MCF 10A (cell line): ENCODE results near the gene AMIGO2. TPM values are rescaled to one million over a fixed set of nuclear protein-coding genes. Genes with fewer than 3 reads are reported as not detected.

Source experiments
- BruUV-seq: library from RNA; stranded (reverse); fragments of 400-500 nt; replicated peaks from 2 replicates; lab custom pipeline; 2021; lab: Mats Ljungman, UMichigan
- CTCF ChIA-PET: fragments of 300-600 bp; sonication (Branson Sonifier 250); formaldehyde crosslinking; extraction: SDS; loops from one replicate; lab custom pipeline; 2021; ENCODE audit warnings: antibody characterized with exemption, inconsistent platforms; lab: Yijun Ruan, JAX
- POLR2A ChIA-PET: fragments of 300-600, 350-650 bp; sonication (Branson Sonifier 250); formaldehyde crosslinking; extraction: SDS; loops from one replicate; lab custom pipeline; 2020; ENCODE audit warnings: antibody characterized with exemption, inconsistent platforms; lab: Yijun Ruan, JAX
- DNase-seq: peaks from one replicate; pipeline ENCODE4 v3.0.0-alpha.2; 2018; ENCODE audit not compliant: unreplicated experiment
- H3K27ac Mint-ChIP-seq: one replicate; pipeline ENCODE4 v1.8.0; 2022; ENCODE audit warnings: mild to moderate bottlenecking, low read depth, mixed read lengths; ENCODE audit not compliant: unreplicated experiment
- H3K27me3 Mint-ChIP-seq: one replicate; pipeline ENCODE4 v1.8.0; 2022; ENCODE audit warnings: mixed read lengths; ENCODE audit not compliant: insufficient read depth, unreplicated experiment
- H3K36me3 Mint-ChIP-seq: one replicate; pipeline ENCODE4 v1.8.0; 2022; ENCODE audit warnings: mild to moderate bottlenecking, moderate library complexity, mixed read lengths; ENCODE audit not compliant: insufficient read depth, unreplicated experiment
- H3K4me1 Mint-ChIP-seq: one replicate; pipeline ENCODE4 v1.8.0; 2022; ENCODE audit warnings: mixed read lengths; ENCODE audit not compliant: insufficient read depth, unreplicated experiment
- H3K4me3 Mint-ChIP-seq: one replicate; pipeline ENCODE4 v1.8.0; 2022; ENCODE audit warnings: mild to moderate bottlenecking, moderate library complexity, mixed read lengths; ENCODE audit not compliant: unreplicated experiment
- H3K9me3 Mint-ChIP-seq: one replicate; pipeline ENCODE4 v1.8.0; 2022; ENCODE audit warnings: mixed read lengths; ENCODE audit not compliant: unreplicated experiment
- CTCF ChIP-seq: fragments of 200-600 bp; IDR thresholded peaks from one replicate; pipeline ENCODE4 v1.8.0; 2022; ENCODE audit warnings: antibody characterized with exemption, mild to moderate bottlenecking; ENCODE audit not compliant: unreplicated experiment
- intact Hi-C: fragments of 100-400 bp; cut with micrococcal nuclease; formaldehyde crosslinking; loops from 2 replicates; pipeline ENCODE4 v1.14.1; 2022
- total RNA-seq: library from RNA; stranded (reverse); gene quantifications from 2 replicates; pipeline ENCODE4 v1.2.3, GENCODE V29; 2022

Gene AMIGO2
- total RNA-seq, 1 experiment from 2014 or later = 32.6 TPM

GRCh38 chr12:47068539-47068938, 11.2 kb downstream of the AMIGO2 start:
- CTCF ChIA-PET = interaction anchor here (0.6 to 7.1 kb wide), 6 partner anchors 10 to 822 kb away, joined by 3 to 51 read pairs (median 8); partner anchors contain the start of genes AMIGO2 and PCED1B
- H3K4me1 Mint-ChIP-seq = peaks cover 6% of the 10 kb centered on the region
- no peaks in the 10 kb centered on the region for H3K9me3 Mint-ChIP-seq
- no peak for DNase-seq
- no peak for TF ChIP-seq CTCF
- H3K4me3 Mint-ChIP-seq = no peak overlapping the region
- intact Hi-C loops = no loop called here
- H3K27ac Mint-ChIP-seq = no peak overlapping the region
- no peaks in the 10 kb centered on the region for H3K27me3 Mint-ChIP-seq
- BruUV-seq = no TSS peak
- H3K36me3 Mint-ChIP-seq = no peaks in the 10 kb centered on the region
- POLR2A ChIA-PET = no interaction called here

GRCh38 chr12:47067771-47068431, 11.9 kb downstream of the AMIGO2 start:
- BruUV-seq = no TSS peak
- TF ChIP-seq CTCF = no peak
- CTCF ChIA-PET = interaction anchor here (0.7 to 1.2 kb wide), 3 partner anchors 11 to 341 kb away, joined by 3 to 4 read pairs (median 4); no protein-coding TSS in a partner anchor
- no peaks in the 10 kb centered on the region for H3K36me3 Mint-ChIP-seq
- peaks cover 6% of the 10 kb centered on the region for H3K4me1 Mint-ChIP-seq
- no peak for DNase-seq
- H3K9me3 Mint-ChIP-seq = no peaks in the 10 kb centered on the region
- H3K27ac Mint-ChIP-seq = no peak overlapping the region
- intact Hi-C loops = no loop called here
- no peak overlapping the region for H3K4me3 Mint-ChIP-seq
- no peaks in the 10 kb centered on the region for H3K27me3 Mint-ChIP-seq
- POLR2A ChIA-PET = no interaction called here

- no TSS peak for BruUV-seq
- H3K4me1 Mint-ChIP-seq = peaks cover 6% of the 10 kb centered on the region
- H3K4me3 Mint-ChIP-seq = no peak overlapping the region
- DNase-seq = no peak
- intact Hi-C loops = no loop called here
- H3K27ac Mint-ChIP-seq = no peak overlapping the region
- no peaks in the 10 kb centered on the region for H3K27me3 Mint-ChIP-seq
- no peaks in the 10 kb centered on the region for H3K9me3 Mint-ChIP-seq
- CTCF ChIA-PET = interaction anchor here (0.7 to 1.2 kb wide), 2 partner anchors 11 to 20 kb away, joined by 4 read pairs; no protein-coding TSS in a partner anchor
- no peaks in the 10 kb centered on the region for H3K36me3 Mint-ChIP-seq
- no peak for TF ChIP-seq CTCF
- POLR2A ChIA-PET = no interaction called here
Measured at GRCh38 chr12:47067176-47067575, 12.6 kb downstream of the AMIGO2 start.

GRCh38 chr12:47066278-47067025, 13.3 kb downstream of the AMIGO2 start:
- H3K27me3 Mint-ChIP-seq = no peaks in the 10 kb centered on the region
- no peaks in the 10 kb centered on the region for H3K9me3 Mint-ChIP-seq
- no peak overlapping the region for H3K27ac Mint-ChIP-seq
- POLR2A ChIA-PET = interaction anchor here (0.6 kb wide), 2 partner anchors 11 to 13 kb away, joined by 3 read pairs; no protein-coding TSS in a partner anchor
- no TSS peak for BruUV-seq
- no peaks in the 10 kb centered on the region for H3K36me3 Mint-ChIP-seq
- intact Hi-C loops = no loop called here
- TF ChIP-seq CTCF = no peak
- DNase-seq = no peak
- H3K4me3 Mint-ChIP-seq = no peak overlapping the region
- peaks cover 6% of the 10 kb centered on the region for H3K4me1 Mint-ChIP-seq
- CTCF ChIA-PET = interaction anchor here (0.5 to 1.1 kb wide), 6 partner anchors 12 to 874 kb away, joined by 3 to 4 read pairs (median 3); partner anchors contain the start of genes AMIGO2 and PCED1B
